ENCODE data around the gene GMCL1. TPM values are rescaled to one million over a fixed set of nuclear protein-coding genes. Genes with fewer than 3 reads are reported as not detected.
"Not testable (repeated sequence)": the region's sequence is repeated elsewhere in the genome, so short reads cannot be mapped to it uniquely, and the experiment has no call there.

GMCL1 gene, protein sequence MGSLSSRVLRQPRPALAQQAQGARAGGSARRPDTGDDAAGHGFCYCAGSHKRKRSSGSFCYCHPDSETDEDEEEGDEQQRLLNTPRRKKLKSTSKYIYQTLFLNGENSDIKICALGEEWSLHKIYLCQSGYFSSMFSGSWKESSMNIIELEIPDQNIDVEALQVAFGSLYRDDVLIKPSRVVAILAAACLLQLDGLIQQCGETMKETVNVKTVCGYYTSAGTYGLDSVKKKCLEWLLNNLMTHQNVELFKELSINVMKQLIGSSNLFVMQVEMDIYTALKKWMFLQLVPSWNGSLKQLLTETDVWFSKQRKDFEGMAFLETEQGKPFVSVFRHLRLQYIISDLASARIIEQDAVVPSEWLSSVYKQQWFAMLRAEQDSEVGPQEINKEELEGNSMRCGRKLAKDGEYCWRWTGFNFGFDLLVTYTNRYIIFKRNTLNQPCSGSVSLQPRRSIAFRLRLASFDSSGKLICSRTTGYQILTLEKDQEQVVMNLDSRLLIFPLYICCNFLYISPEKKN
- 7.9 TPM for polyA plus RNA-seq (2013, experiment 1 of 2; ENCODE audit: insufficient read length)
- polyA plus RNA-seq (2013, experiment 2 of 2; ENCODE audit: insufficient read length), result 8.4 TPM

DNA sequence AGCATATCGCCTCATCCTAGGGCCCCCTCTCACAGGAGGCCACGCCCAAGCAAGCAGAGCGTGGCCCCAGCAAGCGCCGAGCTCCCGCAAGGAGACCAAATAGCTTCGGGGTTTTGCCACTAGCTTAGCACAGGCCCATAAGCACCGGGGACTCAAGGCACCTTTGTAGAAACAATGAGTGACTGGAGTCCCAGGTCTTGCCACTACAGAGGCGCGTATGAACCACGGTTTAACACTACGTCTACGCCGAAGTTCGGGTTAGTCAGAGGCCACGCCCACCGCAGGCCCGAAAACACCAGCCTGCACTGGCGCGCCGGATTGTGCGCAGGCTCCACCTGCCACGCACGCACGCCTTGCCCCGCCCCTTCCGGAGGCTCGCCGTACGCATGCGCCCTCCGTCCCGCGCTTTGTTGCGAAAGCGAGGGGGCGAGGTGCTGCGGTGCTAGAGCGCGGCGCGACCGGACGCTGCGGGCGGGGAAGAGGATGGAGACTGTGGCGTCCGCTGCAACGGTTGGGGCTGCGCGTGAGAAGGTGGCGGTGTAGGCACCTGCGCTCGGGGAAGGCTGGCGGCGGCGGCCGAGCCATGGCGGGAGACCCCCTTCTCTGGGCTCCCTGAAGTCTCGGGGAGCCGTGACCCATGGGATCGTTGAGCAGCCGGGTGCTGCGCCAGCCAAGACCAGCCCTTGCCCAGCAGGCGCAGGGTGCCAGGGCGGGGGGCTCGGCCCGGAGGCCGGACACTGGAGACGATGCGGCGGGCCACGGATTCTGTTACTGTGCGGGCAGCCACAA lies at the start of gene GMCL1:
TSS of gene GMCL1 (plus strand) at position 405 of the 789 bp plus-strand sequence. CDS start at position 638, 233 bp downstream.
- DNase-seq, result peak; percentile 95

DNA sequence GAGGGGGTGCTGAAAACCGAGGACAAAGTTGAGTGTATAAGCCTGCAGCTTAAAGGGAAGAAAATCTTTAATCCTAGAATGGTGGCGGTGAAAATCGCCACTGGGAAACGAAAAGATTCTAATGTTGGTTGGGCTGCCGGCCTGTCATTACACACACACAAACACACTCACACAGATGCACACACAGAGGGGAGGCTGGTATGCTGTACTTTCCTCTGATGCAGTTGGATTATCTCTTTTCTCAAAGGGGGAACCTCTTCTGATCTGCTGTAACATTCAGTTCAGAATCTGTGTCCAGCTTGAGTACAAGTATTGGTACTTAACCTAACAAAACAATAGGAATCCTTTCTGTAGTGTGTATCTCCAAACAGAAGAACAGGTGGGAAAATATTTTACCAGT lies 48.5 kb upstream of the GMCL1 start:
- no peak for DNase-seq

DNA sequence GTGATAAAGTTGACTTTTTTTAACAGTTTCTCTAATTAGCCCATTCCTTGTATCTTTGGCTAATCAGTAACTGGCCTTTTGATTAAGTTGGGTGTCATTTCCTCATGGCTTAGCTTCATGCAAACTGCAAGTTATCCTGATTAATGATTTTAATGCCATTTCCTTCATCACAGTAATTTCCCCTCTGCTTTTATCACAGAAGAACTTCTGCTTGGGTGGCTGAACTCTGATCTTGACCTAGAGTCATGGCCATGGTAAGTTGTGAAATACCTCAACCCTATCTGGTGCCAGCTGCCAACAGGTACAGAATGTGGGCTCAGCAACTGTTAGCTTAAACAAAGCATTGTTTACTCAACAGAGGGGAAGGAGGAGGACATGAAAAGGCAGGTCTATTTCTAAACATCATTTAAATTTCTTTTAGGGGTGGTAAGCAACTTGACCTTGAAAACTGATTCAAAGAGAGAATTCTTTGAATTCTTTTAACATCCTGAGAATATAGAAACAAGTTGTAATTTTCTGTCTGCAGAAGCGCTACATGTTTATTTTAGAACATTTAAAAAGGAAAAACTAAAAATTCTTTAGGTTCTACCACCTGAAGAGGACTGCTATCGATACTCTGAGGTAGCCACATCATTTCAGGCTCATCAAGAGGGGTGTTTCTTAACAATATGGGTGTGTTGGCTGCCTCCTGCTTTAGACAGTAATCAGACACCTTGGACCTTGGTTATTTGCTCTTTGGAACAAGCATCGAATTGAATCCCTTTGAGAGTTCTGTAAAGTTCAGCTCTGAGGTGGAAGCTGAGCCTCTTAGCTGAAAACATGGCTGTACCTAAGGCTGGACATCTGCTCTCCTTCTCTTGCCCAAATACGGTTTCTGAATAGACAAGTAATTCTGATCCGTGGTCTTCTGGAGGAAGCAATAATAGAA lies 47.9 kb upstream of the GMCL1 start:
- DNase-seq, result no peak

DNA sequence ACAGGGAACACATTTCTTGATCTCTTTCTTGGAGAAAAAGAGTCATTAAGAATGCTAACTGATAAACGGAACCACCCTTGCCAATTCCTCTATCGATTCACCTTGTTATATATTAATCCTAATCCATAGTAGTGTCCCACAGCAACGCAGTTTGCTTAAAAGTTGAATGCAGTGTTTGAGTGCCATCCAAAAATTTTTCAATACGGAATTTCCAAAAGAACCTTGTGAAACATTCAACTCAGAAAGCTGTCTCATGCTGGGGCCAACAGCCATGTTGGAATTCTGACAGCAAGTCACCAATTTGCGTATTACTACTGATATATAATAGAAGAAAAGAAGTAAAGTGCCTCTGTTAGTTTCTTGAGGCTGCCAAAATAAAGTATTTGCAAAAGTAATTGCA lies 45.2 kb upstream of the GMCL1 start:
- DNase-seq, result no peak

DNA sequence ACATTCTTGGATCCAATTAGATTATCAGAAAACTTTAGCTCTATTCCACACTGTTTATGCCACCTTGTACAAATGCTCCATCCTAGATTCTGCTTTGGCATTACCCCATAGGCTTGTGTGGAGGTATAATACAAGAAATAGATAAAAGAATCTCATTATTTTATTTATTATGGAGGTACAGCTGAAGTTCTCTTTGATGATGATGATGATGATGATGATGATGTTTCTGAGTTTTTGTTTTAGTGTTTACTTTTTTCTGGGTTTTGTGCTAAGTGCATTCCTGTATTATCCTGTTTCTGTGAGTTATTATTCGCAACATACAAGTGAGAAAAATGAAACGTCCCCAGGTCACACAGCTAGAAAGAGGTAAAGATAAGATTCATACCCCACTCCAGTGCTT lies 44.1 kb upstream of the GMCL1 start:
- no peak for DNase-seq

DNA sequence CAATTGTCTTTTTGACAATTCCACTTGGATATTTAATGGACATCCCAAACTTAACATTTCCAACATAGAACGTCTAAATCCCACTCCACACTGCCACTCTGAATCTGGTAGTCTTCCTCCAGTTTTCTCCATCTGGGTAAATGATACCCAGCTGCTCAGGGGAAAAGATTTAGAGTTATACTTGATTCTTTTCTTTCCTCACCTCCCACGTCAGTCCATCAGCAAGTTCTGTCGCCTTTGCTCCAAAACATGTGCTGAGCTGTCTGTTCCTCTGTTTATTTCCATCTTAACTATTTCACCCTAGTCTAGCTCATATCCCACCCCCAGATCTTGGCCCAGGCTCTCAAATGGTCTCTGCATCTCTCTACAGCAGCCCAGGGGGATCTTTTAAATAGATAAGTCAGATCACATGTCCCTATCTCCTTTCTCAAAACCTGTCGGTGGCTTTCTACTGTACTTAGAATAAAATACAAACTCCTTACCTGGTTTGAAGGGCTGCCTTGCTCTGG lies 43.4 kb upstream of the GMCL1 start:
- DNase-seq, result no peak

DNA sequence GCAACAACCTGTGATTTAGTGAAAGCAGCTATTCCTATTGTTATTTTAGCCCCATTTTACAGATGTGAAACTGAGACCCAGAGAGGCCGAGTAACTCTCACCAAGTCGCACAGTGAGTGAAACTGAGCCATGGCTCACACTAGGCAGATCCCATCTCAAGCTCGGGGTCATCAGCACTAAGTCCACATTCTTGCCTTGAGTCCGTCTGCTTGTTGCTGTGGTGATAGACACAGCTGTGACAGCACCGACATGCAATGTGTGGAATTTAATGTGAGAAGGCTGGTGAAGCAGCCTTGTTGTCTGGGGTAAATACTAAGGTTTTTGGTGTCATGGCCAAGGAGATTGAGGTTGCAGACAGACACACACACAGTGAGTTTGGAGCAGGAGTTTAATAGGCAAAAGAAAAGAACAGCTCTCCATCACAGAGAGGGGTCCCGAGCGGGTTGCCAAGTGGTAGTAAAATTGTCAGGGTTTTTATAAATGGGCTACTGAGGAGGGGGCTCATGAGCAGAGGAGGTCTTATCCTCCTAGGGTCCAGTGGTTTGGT lies 40.2 kb upstream of the GMCL1 start:
- peak; percentile 92 for DNase-seq

DNA sequence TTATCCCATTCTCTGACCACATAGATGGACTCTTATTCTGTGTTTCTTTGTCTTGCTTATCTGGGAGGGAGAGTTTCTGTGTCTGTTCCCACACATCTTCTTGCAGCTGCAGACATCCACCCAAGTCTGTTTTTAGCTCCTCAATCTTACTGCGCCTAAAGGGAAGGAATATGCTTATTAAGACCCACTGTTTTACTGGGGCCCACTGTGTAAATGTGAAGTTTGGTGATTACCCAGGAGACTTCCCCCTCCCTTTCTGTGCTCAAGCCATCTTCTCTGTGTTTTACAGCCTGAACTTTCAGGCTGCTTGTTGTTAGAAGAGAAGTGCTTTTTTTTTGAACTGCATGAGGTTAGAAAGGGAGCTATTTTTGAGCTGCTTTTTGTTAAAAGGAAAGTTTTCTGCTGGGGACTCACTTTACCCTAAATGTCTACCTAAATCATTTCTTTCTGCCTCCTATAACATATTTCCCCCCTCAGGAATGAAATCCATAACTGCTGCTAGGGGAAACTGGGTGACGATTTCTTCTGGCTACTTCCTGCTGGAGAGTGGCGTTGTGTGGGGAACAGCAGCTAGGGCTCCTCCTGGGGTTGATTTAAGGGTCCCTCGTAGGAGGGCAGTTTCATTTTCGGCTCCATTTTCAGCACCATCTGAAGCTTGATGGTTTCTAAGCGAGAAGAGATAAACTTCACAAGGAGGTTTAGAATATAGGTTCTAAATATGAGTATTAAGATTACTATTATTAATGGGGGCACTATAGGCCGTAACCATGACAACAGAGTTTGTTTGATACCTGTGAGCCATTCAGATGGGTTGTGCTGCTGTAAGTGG lies 39.5 kb upstream of the GMCL1 start:
- DNase-seq, result peak; percentile 19

DNA sequence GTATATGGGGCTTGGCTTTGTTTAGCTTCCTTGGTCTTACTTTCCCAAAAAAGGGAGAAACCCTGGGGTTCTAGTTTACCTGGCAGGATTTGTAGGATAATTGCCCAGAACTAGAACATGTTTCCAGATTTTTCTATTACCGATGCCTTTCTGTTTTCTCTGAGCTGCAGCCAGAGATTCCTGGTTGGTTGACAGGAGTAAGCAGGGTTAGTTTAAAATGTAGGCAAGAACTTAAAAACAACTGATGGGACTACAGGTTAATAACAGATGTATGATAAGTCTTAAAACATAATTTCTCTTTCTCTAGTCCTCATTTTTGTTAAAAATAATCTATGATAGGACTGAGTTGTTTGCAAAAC lies 38.9 kb upstream of the GMCL1 start:
- DNase-seq, result no peak

DNA sequence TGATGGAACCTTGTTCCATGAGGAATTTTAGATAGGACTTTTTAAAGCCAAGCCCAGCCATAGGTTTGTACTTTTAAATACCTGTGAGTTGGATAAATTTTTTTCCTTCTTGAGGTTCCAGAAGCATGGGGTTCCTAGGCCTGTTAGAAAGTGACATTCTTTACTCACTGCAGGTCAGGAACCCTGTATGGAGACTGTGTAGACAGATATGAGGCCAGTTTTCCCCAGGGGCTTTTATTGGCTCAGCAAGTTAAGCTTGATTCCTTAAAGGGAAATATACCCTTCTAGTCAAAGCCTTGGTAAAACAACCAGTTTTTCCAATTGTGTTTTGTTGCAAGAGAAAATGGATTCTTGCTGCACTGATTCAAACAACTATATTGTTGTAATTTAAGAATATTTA lies 38.4 kb upstream of the GMCL1 start:
- peak; percentile 22 for DNase-seq

DNA sequence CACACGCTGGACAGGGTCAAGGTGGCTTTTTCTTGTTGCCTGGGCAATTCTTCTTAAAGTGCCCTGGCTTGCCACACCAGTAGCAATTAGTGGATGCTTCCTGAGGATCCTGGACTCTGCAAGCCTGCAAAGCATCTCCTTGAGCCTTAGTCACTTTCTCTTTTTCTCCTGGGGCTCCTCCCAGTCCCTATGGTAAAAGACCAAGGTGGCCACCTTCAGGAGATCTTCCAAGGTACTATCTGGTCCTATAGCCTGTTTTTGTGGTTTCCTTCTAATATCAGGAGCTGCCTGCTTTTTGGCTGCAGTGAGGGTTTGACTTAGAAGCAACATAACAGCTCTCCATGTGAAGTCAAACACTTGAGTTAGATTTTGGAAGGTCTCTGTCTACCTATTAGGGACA lies 33.3 kb upstream of the GMCL1 start:
- no peak for DNase-seq

DNA sequence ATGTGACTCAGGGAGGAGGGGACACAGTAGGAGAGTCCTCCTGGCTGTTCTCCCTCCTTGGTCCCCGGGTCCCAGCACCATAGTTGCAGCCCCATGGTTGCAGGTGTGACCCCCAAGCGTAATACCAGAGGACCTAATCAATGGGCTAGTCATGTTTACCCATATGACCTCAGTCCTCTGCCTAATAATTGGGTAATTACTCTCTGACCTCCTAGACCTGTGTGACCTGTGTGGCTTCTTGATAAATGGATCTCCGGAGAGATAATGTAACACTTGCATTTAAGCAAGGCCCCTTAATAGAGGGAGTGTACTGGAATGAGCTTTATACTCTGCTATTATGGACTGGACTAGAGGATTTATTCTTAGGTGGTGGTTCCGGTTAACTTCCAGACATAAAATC lies 32.2 kb upstream of the GMCL1 start:
- DNase-seq, result no peak

DNA sequence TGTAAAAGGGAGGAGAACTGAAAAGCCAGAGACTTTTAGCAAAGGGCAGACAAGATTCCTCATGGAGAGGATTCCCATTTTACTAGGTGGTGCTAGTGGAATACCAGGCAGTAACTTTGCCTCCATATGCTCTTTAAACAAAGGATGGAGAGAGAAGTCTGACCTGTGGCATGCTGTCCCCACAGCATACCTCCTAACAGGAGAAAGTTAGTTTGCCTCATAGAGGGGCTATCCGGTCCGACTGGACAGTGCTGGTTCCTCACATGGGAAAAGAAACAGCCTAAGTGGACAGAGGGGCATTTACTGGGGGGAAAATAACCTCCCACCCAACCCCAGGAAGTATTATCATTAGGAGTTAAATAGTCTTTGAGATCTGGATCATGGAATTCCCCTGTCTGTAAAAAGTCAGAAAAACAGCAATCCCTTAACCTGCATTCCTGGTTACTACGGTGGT lies 31.6 kb upstream of the GMCL1 start:
- DNase-seq, result no peak

DNA sequence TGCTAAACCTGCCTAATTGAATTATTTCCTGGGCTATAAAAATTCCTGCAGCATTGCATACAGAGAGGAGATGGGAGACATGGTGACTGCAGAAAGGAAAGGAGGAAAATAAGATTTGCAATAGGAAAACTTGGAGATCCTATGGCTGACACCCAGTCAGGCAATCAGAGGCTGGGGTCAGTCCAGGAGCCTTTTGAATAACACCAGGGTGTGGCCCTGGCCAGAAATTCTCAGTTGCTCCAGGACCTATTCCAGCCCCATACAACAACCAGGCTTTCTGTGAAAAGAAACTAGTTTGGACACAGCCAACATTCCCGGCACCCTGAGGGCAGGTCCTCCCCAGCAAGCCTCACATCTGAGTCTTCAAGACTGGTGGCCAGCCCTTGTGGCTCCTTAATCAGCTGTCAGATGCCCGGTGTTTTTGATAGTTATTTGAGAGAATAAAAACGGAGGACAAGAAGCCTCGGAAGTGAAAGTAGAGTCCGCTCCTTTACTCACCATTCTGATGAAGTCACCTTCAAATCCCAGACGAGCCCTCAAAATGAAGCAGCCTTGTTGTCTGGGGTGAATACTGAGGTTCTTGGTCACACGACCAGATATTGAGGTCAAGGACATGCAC lies 31.1 kb upstream of the GMCL1 start:
- DNase-seq, result peak; percentile 62

DNA sequence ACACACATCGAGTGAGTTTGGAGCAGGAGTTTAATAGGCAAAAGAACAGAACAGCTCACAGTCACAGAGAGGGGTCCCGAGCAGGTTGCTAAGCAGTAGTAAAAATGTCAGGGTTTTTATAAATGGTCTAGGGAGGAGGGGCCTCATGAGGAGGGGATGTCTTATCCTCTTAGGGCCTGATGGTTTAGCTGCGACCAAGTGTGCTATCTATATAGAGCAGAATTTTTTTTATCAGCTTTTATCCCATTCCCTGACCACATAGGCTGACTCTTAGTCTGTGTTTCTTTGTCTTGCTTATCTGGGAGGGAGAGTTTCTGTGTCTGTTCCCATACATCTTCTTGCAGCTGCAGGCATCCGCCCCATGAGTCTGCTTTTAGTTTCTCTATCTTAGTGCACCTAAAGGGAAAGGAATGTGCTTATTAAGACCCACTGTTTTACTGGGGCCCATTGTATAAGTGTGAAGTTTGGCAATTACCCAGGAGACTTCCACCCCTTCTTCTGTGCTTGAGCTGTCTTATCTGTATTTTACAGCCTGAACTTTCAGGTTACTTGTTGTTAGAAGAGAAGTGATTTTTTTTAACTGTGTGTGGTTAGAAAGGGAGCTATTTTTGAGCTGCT lies 30.4 kb upstream of the GMCL1 start:
- DNase-seq, result peak; percentile 78

DNA sequence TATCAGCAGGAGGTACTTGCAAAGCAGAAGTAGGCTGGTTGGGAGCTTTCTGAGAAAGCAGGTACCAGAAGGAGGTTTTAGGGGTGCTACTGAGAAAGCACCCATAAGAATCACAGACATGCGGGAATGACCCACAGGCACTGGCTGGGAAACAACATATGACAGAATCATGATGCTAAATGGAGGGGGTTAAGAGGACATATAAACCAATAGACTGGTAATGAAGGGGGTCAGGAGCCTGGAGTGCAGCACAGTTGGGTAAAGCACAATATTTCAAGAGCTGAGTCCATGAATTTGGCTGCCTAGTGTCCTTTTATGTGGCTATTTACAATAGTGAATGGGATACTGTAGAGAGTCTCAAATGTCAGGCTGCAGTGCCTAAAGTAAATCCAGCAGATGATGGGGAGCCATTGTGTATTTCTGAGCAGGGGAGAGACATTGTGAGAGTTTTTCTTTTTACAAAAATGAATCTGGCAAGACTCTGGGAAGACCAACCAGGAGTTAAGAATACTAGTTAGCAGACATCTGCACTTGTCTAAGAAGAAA lies 27.6 kb upstream of the GMCL1 start:
- DNase-seq, result no peak

DNA sequence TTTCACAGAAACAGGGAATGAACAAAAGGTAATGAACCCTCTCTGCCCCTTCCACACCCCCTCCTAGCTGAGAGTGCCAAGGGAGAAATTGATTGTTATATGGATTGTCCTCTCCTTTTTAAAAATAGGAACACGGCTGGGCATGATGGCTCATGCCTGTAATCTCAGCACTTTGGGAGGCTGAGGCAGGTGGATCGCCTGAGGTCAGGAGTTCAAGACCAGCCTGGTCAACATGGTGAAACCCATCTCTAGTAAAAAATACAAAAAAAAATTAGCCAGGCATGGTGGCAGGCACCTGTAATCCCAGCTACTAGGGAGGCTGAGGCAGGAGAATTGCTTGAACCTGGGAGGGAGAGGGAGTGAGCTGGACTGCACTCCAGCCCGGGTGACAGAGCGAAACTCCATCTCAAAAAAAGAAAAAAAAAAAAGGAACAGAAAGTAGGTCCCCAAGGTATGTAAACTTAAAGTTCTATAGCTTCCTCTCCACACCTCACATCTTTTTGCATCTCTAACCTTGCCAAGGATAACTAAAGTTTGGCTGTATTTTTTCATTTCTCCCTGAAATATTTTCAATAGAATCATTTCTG lies 26.6 kb upstream of the GMCL1 start:
- DNase-seq, result not testable (repeated sequence)

DNA sequence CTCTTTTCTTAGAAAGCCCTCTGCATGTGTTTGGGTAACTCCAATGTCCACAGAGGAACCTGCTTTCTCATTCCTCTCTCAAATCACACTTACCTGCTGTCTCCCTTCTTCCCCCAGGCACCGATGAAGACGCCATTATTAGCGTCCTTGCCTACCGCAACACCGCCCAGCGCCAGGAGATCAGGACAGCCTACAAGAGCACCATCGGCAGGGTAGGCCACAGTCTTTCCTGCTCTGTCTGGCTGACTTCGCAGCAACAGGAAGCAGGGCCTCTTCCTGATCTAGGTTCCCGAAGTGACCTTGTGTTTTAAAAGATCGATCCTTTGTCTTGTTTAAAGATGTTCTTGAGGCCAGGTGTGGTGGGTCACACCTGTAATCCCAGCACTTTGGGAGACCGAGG lies 25.0 kb upstream of the GMCL1 start:
- DNase-seq, result no peak

DNA sequence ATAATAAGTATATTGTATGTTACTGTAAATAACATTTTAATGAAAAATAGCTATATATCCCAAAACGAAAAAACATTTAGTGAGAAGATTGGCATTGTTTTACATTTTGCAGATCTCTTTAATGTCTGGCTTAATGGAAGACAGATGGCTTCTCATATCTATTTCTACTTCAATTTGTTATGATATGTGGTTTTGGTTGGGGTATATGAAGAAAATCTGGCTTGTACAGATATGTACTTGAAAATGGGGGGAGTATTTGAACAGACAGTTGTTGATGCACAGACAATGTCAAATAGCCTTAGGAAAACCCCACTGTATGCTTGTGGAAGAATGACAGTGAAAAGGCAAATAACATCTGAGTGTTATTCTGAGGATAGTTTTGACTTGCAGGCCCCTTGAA lies 23.6 kb upstream of the GMCL1 start:
- no peak for DNase-seq
